HCEC 1CT (cell line): ENCODE results near the gene SLC38A9.

Experiments
- DNase-seq: peaks from one replicate; pipeline ENCODE4 v3.0.0-alpha.2; 2017

SLC38A9 gene

GRCh38 chr5:55649963-55650362 is 62.2 kb downstream of the SLC38A9 start:
- DNase-seq, result no peak

- DNase-seq, result peak; percentile 77
Measured at GRCh38 chr5:55645304-55645703, 66.8 kb downstream of the SLC38A9 start.

- peak; percentile 19 for DNase-seq
Measured at GRCh38 chr5:55638455-55638854, 73.7 kb downstream of the SLC38A9 start.

- DNase-seq, result no peak
Measured at GRCh38 chr5:55638051-55638450, 74.1 kb downstream of the SLC38A9 start.

- DNase-seq, result peak; percentile 75
Measured at GRCh38 chr5:55636683-55637082, 75.4 kb downstream of the SLC38A9 start.

GRCh38 chr5:55636177-55636576 is 75.9 kb downstream of the SLC38A9 start:
- DNase-seq, result no peak

- peak; percentile 11 for DNase-seq
Measured at GRCh38 chr5:55634866-55635265, 77.3 kb downstream of the SLC38A9 start.

- DNase-seq, result no peak
Measured at GRCh38 chr5:55634209-55634805, 77.8 kb downstream of the SLC38A9 start.

- peak; percentile 13 for DNase-seq
Measured at GRCh38 chr5:55633574-55634208, 78.4 kb downstream of the SLC38A9 start.

- no peak for DNase-seq
Measured at GRCh38 chr5:55629815-55630214, 82.3 kb downstream of the SLC38A9 start.

- DNase-seq, result peak; percentile 44
Measured at GRCh38 chr5:55626790-55627189, 85.3 kb downstream of the SLC38A9 start.

GRCh38 chr5:55625913-55626312 is 86.2 kb downstream of the SLC38A9 start:
- no peak for DNase-seq

- no peak for DNase-seq
Measured at GRCh38 chr5:55625589-55625909, 86.6 kb downstream of the SLC38A9 start.

- DNase-seq, result no peak
Measured at GRCh38 chr5:55624841-55625588, 87.1 kb downstream of the SLC38A9 start.

GRCh38 chr5:55623789-55624188 is 88.3 kb downstream of the SLC38A9 start:
- no peak for DNase-seq

- no peak for DNase-seq
Measured at GRCh38 chr5:55622460-55622859, 89.7 kb downstream of the SLC38A9 start.

GRCh38 chr5:55621229-55621628 is 90.9 kb downstream of the SLC38A9 start:
- peak; percentile 38 for DNase-seq

GRCh38 chr5:55620766-55621160 is 91.4 kb downstream of the SLC38A9 start:
- DNase-seq, result no peak

- DNase-seq, result no peak
Measured at GRCh38 chr5:55620009-55620765, 91.9 kb downstream of the SLC38A9 start.

GRCh38 chr5:55618318-55618717 is 93.8 kb downstream of the SLC38A9 start:
- DNase-seq, result no peak

GRCh38 chr5:55613112-55613868 is 98.8 kb downstream of the SLC38A9 start:
- no peak for DNase-seq

GRCh38 chr5:55610542-55610941 is 101.6 kb downstream of the SLC38A9 start:
- DNase-seq, result no peak

GRCh38 chr5:55609413-55609812 is 102.7 kb downstream of the SLC38A9 start:
- DNase-seq, result no peak
